Mucosa of rectum (tissue), 2 donors: ENCODE data around the gene CITED4.

Experiments used
- H3K27ac ChIP-seq, 2 donors: one replicate each; pipeline ENCODE4 v1.7.0; 2013; ENCODE audit warnings: inconsistent platforms in 2 of 2, low read depth in 2 of 2, low read length in 2 of 2
- H3K27me3 ChIP-seq, 2 donors: one replicate each; pipeline ENCODE4 v1.7.0; 2013; ENCODE audit warnings: low read length in 2 of 2; ENCODE audit not compliant: control insufficient read depth in 2 of 2, insufficient read depth in 2 of 2
- H3K36me3 ChIP-seq, 2 donors: one replicate each; pipeline ENCODE4 v1.7.0; 2013; ENCODE audit warnings: low read length in 2 of 2; ENCODE audit not compliant: control insufficient read depth in 2 of 2, insufficient read depth in 2 of 2
- H3K4me1 ChIP-seq, 2 donors: one replicate each; pipeline ENCODE4 v1.7.0; 2013; ENCODE audit warnings: low read length in 2 of 2, mild to moderate bottlenecking in 1 of 2; ENCODE audit not compliant: control insufficient read depth in 2 of 2, insufficient read depth in 2 of 2
- H3K4me3 ChIP-seq, 2 donors: one replicate each; pipeline ENCODE4 v1.7.0; 2013; ENCODE audit warnings: low read length in 2 of 2
- H3K9ac ChIP-seq, 2 donors: one replicate each; pipeline ENCODE4 v1.7.0; 2013; ENCODE audit warnings: low read length in 2 of 2, low read depth in 1 of 2, mild to moderate bottlenecking in 1 of 2
- H3K9me3 ChIP-seq, 2 donors: one replicate each; pipeline ENCODE4 v1.7.0; 2013; ENCODE audit warnings: low read length in 2 of 2; ENCODE audit not compliant: control insufficient read depth in 2 of 2
- donor health status: healthy.
- donor health status: Normal muscosa, but diverticular disease.

Gene CITED4

DNA sequence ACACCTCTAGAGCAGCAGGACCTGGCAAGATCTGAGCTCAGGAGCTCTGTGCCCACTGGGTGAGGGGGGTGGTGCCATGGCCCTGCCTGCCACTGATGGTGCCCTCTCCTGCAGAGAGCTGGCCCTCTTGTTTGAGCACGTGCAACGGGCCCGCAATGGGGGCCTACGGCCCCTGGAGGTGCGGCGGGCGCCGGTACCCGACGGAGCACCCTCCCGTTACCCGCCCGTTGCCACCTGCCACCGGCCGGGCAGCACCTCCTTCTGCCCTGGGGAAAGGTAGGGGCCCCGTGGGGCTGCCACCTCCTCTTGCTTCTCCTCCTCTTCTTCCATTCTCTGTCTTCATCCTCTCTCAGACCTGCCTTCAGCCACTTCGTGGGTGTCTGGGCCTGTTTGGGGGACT, 38.2 kb downstream of the CITED4 start:
- Histone ChIP-seq H3K9me3 (no peaks in the 10 kb centered on the region), H3K4me1 (no peaks in the 10 kb centered on the region), H3K9ac (no peak overlapping the region), H3K27me3 (no peaks in the 10 kb centered on the region), H3K4me3 (no peak overlapping the region), H3K27ac (no peak overlapping the region), H3K36me3 (no peaks in the 10 kb centered on the region)

DNA sequence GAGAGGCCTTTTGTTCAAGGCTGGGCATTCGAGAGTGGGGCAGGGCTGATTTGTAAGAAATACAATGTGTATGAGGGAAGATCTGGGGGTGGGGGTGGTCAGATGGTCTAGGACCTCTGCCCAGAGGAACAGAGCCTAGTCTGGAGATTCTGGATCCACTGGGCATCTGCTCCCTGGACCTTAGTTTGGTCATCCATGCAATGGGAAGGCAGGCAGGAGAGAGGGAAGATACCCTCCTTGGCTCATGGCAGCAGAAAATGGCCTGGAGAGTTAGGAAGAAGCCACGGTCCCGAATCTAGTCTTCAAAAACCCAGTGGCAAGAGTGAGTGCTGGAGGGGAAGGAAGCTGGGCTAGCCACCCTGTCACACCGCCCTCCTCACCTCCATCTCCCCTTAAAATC, 38.8 kb downstream of the CITED4 start:
- Histone ChIP-seq H3K9ac (no peak overlapping the region), H3K4me1 (peaks cover 0 to 2% of the 10 kb centered on the region in 2 donors), H3K27me3 (no peaks in the 10 kb centered on the region), H3K36me3 (no peaks in the 10 kb centered on the region), H3K9me3 (no peaks in the 10 kb centered on the region), H3K4me3 (no peak overlapping the region), H3K27ac (no peak overlapping the region)

DNA sequence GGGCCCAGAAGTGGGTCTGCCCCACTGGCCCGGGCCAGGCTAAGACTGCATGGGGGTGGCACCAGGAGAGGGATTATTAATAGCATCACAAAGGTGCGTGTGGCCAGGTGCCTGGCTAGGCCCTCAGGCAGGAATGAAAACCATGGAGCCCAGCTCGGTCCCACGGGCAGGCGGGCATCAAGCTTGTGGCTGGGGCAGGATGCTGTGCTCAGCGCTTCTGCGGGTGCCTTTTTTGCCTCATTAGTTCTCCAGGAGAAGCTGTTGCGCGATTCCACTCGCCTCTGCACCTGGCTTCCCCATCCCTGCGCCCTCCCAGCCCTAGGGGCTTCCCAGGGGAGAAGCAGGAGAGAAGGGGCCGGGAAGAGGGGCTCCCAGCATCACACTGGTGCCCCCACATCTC, 39.3 kb downstream of the CITED4 start:
- H3K4me1 ChIP-seq: peaks cover 1 to 2% of the 10 kb centered on the region in 2 donors
- H3K27ac ChIP-seq: no peak overlapping the region
- H3K9ac ChIP-seq: no peak overlapping the region
- no peaks in the 10 kb centered on the region for H3K36me3 ChIP-seq
- no peak overlapping the region for H3K4me3 ChIP-seq
- no peaks in the 10 kb centered on the region for H3K27me3 ChIP-seq
- no peaks in the 10 kb centered on the region for H3K9me3 ChIP-seq

DNA sequence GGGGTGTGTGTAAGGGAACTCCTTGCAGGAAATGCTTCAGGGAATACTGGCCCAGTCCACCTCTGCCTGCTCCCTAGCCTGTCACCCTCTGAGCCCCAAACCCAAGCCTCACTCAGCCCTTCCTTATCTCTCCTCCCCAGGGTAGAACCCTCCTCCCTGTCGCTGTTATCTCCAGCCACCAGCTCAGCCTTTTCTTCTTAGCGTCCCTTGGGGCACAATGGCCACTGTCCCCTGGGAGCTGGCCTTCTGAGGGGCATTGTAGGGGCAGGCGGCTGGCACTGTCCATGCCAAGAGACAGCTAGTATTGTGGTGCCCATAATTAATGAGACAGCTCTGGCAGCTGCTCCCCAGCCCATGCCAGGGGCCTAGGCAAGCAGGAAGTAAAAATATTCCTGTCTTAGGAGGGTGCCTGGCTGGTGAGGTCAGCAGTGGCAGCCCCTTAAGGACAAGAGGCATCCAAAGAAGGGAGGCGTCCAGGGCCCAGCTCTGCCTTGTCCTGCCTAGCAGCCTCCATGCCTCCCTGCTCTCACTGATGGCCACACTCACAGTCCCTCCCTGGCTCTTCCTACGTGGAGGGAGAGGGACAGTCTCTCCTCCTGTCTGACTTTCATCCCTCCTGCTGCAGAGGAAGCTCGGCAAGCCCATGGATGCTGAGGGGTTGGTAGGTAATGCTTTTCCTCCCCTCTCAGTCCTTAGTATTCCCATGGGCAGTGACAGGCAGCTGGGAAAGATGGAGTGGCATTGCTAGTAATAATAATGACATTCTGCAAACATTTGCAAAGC, 41.1 kb downstream of the CITED4 start:
- H3K4me1 ChIP-seq: peaks cover 2% of the 10 kb centered on the region in 2 donors

DNA sequence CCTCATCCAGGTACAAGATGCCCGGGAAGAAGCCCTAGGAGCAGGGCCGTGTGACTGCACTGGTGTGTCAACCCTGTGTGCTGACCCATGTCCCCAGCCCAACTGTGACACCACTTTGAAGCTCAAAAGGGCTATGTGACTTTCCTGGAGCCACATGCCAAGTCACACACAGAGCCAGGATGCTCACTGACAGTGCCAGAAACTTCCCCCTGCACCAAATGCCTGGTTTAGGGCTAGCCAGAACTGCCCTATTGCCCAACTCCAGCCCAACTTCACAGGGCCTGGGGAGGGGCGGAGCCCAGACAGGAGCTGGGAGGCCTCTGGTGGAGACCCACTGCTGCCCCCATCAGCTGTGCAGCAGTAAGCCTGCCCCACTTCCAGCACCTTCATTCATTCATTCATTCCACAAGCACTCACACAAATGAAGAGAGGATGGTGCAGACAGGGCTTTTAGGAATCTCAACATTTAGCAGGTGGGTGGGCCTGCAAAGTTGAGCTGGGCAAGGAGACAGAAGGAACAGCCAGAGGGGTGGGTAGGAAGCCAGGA, 41.8 kb downstream of the CITED4 start:
- Histone ChIP-seq H3K9me3 (no peaks in the 10 kb centered on the region), H3K36me3 (no peaks in the 10 kb centered on the region), H3K4me3 (no peak overlapping the region), H3K27ac (no peak overlapping the region), H3K4me1 (peaks cover 2% of the 10 kb centered on the region in 2 donors), H3K27me3 (no peaks in the 10 kb centered on the region), H3K9ac (no peak overlapping the region)

More for the DNA sequence above, 41.1 kb downstream of the CITED4 start:
- Histone ChIP-seq H3K9ac (no peak overlapping the region), H3K4me3 (no peak overlapping the region), H3K9me3 (no peaks in the 10 kb centered on the region), H3K36me3 (no peaks in the 10 kb centered on the region), H3K27me3 (no peaks in the 10 kb centered on the region), H3K27ac (no peak overlapping the region)

DNA sequence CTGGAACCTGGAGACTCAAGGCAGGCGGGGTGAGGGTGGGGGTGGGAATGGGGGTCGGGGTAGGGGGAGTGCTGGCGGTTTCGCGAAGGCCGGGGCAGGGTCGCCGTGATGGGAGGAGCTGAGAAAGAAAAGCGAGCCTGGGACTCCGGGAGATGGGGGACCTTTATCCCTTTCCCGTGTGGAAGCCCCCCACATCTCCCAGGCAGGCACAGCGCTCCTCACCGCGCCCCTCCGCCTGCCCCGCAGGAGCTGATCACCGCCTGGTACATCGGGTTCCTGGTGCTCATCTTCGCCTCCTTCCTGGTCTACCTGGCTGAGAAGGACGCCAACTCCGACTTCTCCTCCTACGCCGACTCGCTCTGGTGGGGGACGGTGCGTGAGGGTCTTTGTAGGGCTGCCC, 43.1 kb downstream of the CITED4 start:
- H3K27ac ChIP-seq: no peak overlapping the region
- H3K4me1 ChIP-seq: peaks cover 2% of the 10 kb centered on the region in 2 donors
- H3K27me3 ChIP-seq: no peaks in the 10 kb centered on the region
- no peak overlapping the region for H3K9ac ChIP-seq
- H3K4me3 ChIP-seq: no peak overlapping the region
- H3K9me3 ChIP-seq: no peaks in the 10 kb centered on the region
- no peaks in the 10 kb centered on the region for H3K36me3 ChIP-seq

DNA sequence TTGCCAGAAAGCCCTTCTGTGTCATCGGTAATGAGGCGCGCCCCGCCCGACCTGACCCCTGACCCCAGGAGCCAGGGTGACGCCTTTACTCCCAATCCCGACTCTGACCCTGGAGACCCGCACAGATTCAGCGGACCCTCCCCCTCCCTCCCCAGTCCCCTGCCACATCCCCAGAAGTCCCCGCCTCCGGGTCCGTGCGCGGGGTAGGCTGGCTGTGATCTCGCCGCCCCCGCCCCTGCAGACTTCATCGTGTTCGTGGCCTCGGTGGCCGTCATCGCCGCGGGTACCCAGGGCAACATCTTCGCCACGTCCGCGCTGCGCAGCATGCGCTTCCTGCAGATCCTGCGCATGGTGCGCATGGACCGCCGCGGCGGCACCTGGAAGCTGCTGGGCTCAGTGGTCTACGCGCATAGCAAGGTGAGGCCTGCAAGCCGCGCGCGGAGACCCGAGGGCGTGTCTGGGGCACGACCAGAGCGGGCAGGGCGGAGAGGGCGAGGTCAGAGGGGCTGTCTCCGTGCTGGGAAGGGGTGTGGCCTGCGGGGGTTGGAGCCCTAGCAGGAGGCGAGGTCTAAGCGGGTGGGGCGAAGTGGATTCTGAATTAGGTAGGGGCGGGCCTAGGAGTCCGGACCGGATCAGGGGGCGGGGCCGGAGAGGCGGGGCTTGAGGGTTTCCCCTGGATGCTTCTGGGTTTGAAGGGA, 43.8 kb downstream of the CITED4 start:
- H3K27ac ChIP-seq: no peak overlapping the region
- no peaks in the 10 kb centered on the region for H3K9me3 ChIP-seq
- H3K36me3 ChIP-seq: no peaks in the 10 kb centered on the region
- H3K4me1 ChIP-seq: peaks cover 2% of the 10 kb centered on the region in 2 donors
- H3K4me3 ChIP-seq: peak overlapping the region; percentile 54 to 62
- peak overlapping the region in 1 of 2 donors; percentile 5 for H3K9ac ChIP-seq
- no peaks in the 10 kb centered on the region for H3K27me3 ChIP-seq

DNA sequence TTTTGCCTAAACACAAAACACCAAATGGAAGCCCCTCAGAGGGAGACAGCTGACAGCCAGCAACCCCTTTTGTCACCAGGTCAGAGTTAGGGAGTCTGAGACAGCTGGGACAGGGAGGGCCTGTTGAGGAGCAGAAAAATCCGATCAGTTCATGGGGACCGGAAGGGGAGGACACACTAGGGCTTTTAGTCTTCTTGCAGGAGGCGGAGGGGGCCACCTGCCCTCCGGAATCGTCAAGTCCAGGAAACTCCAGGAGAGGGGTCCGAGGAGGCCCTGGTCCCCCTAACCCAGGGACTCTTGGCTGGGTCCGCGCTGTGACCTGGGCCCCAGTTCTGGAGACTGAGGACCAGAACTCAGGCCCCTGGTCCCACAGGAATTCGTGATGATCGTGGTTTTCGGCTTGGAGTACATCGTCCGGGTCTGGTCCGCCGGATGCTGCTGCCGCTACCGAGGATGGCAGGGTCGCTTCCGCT, 44.3 kb downstream of the CITED4 start:
- no peak overlapping the region for H3K27ac ChIP-seq
- peak overlapping the region in 1 of 2 donors; percentile 62 for H3K4me3 ChIP-seq
- H3K4me1 ChIP-seq: peaks cover 2% of the 10 kb centered on the region in 2 donors
- H3K9me3 ChIP-seq: no peaks in the 10 kb centered on the region
- H3K9ac ChIP-seq: no peak overlapping the region
- H3K27me3 ChIP-seq: no peaks in the 10 kb centered on the region
- no peaks in the 10 kb centered on the region for H3K36me3 ChIP-seq

DNA sequence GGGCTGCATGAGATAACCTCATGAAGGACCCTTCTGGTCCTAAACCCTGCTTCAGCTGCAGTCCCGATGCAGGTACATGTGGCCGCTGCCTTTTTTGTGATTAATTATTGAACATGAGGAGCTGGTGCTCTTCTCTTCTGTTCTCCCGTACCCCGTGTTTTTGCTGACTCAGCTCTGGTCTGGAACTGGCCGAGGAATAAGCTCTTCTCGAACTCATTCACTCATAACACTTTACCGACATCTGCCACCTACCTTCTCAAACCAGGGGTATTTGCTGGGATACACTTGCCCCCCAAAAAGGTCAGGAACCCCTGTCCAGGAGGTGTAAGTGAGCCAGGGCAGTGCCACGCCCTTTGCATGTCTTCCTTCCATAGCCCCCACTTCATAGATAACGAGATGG, 46.7 kb downstream of the CITED4 start:
- Histone ChIP-seq H3K4me3 (no peak overlapping the region), H3K27ac (no peak overlapping the region), H3K9me3 (no peaks in the 10 kb centered on the region), H3K4me1 (peaks cover 2% of the 10 kb centered on the region in 2 donors), H3K36me3 (no peaks in the 10 kb centered on the region), H3K27me3 (no peaks in the 10 kb centered on the region), H3K9ac (no peak overlapping the region)
